HG03558 (cell line): ENCODE data around the gene FBXO31.
A peak's percentile ranks its signal among the peaks of the same experiment; 100 is the strongest.

ENCODE experiments used
- ATAC-seq: cut with Tn5 transposase; IDR thresholded peaks from one replicate; pipeline ENCODE4 v1.9.1; 2021; ENCODE audit warnings: moderate number of reproducible peaks; ENCODE audit not compliant: unreplicated experiment; ENCODE audit errors: extremely low read depth

Gene FBXO31, protein sequence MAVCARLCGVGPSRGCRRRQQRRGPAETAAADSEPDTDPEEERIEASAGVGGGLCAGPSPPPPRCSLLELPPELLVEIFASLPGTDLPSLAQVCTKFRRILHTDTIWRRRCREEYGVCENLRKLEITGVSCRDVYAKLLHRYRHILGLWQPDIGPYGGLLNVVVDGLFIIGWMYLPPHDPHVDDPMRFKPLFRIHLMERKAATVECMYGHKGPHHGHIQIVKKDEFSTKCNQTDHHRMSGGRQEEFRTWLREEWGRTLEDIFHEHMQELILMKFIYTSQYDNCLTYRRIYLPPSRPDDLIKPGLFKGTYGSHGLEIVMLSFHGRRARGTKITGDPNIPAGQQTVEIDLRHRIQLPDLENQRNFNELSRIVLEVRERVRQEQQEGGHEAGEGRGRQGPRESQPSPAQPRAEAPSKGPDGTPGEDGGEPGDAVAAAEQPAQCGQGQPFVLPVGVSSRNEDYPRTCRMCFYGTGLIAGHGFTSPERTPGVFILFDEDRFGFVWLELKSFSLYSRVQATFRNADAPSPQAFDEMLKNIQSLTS

DNA sequence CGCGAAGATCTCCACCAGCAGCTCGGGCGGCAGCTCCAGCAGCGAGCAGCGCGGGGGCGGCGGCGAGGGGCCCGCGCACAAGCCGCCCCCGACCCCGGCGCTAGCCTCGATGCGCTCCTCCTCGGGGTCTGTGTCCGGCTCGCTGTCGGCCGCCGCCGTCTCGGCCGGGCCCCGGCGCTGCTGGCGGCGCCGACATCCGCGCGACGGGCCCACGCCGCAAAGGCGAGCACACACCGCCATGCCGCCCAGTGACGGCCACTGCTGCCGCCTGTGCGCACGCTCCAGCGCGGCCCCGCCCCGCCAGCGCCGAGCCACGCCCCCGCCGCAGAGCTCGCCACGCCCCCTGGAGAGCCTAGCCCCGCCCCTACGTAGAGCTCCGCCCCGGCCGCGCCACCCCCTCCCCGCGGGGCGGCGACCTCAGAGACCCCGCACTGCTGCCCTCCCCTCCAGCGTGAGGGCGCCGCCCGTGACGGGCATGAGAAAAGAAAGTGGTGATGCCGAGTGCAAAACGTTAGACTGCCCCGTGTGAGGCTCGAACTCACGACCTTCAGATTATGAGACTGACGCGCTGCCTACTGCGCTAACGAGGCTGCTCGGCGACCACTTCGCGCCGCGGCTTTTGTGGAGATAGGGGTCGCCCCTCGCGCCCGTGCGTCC is at the start of gene FBXO31:
Gene FBXO31, minus strand, starts transcription at position 272 of the 657 bp plus-strand sequence. Its CDS starts 32 bp downstream, at position 240.
- peak; percentile 29 for ATAC-seq

GRCh38 chr16:87432330-87432915 is 48.8 kb upstream of the FBXO31 start:
- no peak for ATAC-seq

- ATAC-seq = no peak
Observed at GRCh38 chr16:87431926-87432325, 48.4 kb upstream of the FBXO31 start.

- no peak for ATAC-seq
Observed at GRCh38 chr16:87426423-87427215, 43.0 kb upstream of the FBXO31 start.

- no peak for ATAC-seq
Observed at GRCh38 chr16:87425941-87426340, 42.4 kb upstream of the FBXO31 start.

DNA sequence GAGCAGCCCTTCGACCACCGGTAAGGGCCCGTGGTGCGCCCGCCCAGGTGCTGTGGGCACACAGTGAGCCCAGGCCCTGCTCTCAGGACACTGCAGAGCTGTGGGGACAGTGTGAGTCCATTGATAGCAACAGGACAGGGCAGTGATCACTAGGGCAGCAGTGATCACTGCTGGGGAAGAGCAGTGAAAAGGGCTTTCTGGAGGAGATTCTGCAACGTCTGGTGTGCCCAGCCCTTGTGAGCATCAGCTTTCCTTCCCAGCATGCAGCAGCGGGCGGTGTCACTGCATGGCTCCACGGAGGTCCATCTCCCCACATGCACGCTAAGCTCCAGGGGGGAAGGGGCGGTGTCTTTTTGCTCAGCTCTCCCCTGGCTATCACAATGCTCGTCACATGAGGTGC is 40.7 kb upstream of the FBXO31 start:
- ATAC-seq = no peak

- ATAC-seq = no peak
Observed at GRCh38 chr16:87423429-87423828, 39.9 kb upstream of the FBXO31 start.

DNA sequence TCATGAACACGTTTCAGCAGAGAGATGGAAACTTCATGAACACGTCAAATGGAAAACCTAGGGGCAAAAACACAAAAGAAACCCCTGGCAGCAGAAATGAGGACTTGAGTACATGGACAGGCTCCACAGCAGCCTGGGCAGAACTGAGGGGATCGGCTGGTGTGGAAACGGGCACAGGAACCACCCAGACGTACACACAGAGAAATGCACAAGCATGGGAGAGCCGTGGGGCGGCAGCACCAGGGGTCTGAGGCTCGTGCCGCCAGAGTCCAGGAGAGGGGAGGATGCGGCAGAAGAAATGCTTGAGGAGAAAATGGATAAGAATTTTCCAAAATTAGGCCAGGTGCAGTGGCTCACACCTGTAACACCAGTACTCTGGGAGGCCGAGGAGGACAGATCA is 38.5 kb upstream of the FBXO31 start:
- no peak for ATAC-seq

DNA sequence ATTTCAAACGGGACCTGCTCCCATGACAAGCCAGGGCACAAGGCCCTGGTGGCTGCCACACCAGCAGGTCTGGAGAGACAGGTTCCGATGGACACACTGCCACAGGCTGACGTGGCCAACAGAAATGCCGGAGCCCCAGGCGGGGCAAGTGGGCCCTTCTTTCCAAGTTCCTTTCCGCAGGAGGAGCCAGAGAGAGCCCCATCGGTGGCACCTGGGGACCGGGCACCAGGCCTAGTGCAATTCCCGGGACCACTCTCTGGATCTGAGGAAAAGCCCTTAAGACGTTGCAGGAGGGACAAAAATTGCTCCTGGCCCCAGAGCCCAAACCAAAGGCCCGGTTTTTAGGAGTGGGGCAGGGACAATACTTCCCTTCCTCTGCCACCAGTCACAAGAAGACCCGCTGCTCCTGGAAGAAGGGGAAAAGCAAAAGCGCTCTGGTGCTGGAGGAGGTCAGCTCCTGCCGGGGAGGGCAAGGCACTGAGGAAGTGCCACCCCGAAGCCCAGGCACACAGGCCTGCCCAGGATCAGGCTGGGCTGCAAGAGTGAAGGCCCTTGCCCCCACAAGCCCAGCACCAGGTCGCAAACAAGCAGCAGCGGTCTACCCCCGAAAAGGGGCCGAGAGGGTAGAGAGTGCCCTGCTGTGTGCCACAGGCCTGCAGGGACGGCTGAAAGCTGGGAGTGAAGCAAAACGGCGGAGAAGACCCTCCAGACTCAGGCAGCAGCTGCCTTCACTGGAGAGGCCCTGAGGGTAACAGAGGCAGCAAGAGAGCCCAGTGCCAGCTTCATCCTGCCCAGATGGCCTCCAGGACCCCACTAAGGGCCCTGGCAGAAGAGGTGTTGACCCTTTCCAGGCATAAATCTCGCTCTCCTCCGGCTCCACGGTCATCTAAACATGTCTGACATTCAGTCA is 37.7 kb upstream of the FBXO31 start:
- ATAC-seq = no peak

- ATAC-seq = no peak
Observed at GRCh38 chr16:87420026-87421002, 36.7 kb upstream of the FBXO31 start.

- no peak for ATAC-seq
Observed at GRCh38 chr16:87418644-87419043, 35.1 kb upstream of the FBXO31 start.

- ATAC-seq = no peak
Observed at GRCh38 chr16:87418216-87418615, 34.6 kb upstream of the FBXO31 start.

- no peak for ATAC-seq
Observed at GRCh38 chr16:87417528-87417910, 33.9 kb upstream of the FBXO31 start.

DNA sequence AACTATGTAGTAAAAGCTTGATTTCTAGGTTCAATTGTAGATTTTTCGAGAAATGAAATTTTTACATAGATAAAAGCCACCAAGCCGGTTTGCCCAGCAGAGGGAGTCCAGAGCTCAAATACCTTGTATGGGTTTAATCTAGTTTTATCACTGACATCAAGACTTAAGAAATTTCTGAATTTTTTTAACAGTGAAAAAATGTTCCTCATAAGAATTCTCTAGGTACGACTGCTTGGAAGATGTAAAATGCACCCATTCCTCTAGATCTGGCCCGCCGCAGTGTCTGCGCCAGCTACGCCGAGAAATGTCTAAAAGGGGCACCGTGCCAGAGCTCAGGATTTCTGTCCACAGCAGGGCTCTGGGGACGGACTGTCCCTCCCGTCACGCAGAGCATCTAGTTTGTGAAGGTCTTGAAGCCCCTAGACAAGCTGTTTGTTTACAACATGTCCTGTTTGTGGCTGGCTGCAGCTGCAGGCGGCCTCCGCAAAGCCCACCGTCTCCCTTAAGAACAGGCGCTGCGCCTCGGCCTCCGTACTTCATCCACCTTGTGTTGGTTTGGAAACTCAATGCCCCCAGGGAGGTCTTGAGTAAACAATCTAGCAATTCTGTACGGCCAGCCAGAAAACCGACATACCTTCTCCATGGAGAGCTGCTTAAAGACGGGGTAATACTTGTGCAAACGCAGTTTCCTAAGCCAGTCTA is 33.4 kb upstream of the FBXO31 start:
- ATAC-seq = no peak

DNA sequence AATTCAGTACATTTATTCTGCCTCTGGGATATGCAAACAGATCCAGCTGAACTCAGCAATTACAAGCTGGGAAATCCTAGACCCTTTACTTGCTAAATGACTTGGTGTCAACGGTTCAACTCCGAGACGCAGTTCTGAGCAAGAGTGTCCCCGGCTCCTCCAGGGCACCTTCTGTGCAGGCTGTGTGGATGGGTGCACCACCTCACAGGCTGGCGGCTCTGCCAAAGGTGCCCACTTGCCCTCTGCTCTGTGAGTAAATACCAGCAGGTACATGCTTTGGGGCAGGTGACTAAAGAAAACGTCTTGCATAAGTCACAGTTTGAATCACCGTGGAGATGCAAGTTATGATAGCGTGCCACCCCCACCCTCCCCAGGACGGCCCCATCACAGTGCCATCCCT is 31.9 kb upstream of the FBXO31 start:
- ATAC-seq = no peak

DNA sequence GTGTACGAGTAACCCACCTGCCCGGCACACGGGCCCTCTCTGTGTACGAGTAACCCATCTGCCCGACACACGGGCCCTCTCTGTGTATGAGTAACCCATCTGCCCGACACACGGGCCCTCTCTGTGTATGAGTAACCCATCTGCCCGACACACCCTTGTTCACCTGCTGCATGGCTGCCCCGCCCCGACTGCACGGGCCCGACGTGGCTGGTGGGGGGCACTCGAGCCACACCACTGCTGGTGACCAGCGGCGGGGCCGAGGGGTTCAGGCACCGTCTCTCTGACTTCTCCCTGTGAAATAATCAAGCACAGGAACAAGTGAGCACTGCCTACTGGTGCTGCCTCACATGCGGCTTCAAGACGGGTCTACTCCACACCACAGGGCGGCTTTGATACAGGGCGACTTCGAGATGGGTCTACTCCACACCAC is 30.7 kb upstream of the FBXO31 start:
- ATAC-seq = no peak

DNA sequence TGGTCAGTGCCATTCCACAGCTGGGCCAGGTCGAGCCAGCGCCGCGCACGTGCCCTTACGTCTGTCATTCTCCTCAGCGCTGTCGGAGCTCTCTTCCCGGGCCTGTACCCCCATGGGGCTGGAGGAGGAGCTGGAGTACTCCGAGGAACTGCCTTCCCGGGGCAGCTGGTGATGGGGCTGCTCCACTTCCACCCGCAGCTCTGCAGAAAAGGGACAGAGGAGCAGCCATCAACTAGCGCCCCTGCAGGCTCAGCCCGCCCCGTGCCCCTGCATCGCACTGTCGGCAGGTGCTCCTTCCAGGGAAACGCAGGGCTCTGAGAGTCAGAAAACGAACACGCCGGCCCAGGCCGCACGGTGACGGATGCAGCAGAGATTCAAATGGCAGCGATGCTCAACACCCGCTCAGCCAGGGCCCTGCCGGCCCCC is 29.4 kb upstream of the FBXO31 start:
- ATAC-seq = no peak
